KBM-7 (cell line): ENCODE results near the gene CFAP251.
A peak's percentile ranks its signal among the peaks of the same experiment; 100 is the strongest.
"Not testable (repeated sequence)": the region's sequence is repeated elsewhere in the genome, so short reads cannot be mapped to it uniquely, and the experiment has no call there.

Experiments used
- DNase-seq: peaks from one replicate; pipeline ENCODE4 v3.0.0-alpha.2; 2015
- in situ Hi-C: fragments of 300-500 bp; cut with MboI; formaldehyde crosslinking; loops from 2 replicates; pipeline ENCODE4 v1.14.3; 2020; ENCODE audit warnings: low sequenced_read_pairs, low pct_unique_long_range_greater_than_20kb, mixed read lengths

The CFAP251 gene

GRCh38 chr12:121903202-121903601 is 15.2 kb upstream of the CFAP251 start:
- in situ Hi-C loops = no loop called here
- no peak for DNase-seq

DNA sequence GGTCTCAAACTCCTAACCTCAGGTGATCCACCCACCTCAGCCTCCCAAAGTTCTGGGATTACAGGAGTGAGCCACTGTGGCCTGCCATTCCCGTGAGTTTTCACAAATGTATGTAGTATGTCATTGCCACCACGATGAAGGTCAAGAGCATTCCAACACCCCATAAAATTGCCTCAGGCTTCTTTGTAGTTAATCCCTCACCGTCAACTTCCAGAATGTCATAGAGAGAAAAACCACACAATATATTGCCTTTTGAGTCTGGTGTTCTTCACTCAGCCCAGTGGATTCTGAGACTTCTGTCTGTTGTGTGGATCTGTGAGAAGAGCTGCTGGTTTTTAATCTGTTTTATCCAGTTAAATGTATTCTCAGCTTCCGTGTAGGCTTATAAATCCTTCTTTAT is 12.6 kb upstream of the CFAP251 start:
- in situ Hi-C loops = no loop called here

GRCh38 chr12:121908702-121909101 is 9.7 kb upstream of the CFAP251 start:
- in situ Hi-C loops = no loop called here
- DNase-seq = no peak

More for the DNA sequence above, 12.6 kb upstream of the CFAP251 start:
- no peak for DNase-seq

DNA sequence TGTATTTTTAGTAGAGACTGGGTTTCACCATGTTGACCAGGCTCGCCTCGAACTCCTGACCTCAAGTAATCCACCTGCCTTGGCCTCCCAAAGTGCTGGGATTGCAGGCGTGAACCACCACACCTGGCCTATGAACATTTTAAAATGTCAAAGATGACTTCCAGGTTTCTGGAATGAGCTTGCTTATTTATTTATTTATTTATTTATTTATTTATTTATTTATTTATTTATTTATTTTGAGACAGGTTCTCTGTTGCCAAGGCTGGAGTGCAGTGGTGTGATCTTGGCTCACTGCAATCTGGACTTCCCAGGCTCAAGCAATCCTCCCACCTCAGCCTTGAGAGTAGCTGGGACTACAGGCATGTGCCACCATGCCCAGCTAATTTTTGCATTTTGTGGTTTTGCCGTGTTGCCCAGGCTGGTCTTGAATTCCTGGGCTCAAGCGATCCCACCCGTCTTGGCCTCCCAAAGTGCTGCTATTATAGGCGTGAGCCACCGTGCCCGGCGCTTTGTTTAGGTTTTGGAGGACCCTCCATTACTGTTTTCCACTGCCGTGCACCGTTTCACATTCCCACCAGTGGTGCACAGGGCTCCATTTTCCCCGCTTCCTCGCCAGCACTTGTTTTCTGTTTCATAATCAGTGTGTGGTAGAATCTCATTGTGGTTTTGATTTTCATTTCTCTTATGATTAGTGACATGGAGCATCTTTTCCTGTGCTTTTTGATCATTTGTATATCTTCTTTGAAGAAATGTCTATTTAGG is 6.4 kb upstream of the CFAP251 start:
- no peak for DNase-seq
- in situ Hi-C loops = no loop called here

GRCh38 chr12:121915841-121916321 is 2.5 kb upstream of the CFAP251 start:
- no peak for DNase-seq
- in situ Hi-C loops = no loop called here

DNA sequence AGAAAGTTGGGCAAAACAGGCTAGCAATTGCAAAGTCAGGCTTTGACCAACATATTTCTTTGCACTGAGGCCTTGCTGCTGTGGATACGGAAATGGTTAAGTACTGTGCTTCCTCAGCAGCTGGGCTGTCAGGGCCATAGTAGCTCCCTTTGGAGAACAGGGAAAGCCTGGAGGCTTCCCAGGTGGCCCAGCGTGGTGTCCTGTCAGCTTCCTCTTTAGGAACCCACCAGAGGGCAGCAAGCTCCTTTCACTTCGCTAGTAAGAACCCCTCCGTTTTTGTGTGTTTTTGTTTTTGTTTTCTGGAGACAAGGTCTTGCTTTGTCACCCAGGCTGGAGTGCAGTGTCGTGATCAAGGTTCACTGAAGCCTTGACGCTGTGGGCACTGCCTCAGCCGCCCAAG is 1.7 kb upstream of the CFAP251 start:
- in situ Hi-C loops = no loop called here
- peak; percentile 30 for DNase-seq

GRCh38 chr12:121918679-121919038 is 267 bp downstream of the CFAP251 start:
- in situ Hi-C loops = no loop called here

DNA sequence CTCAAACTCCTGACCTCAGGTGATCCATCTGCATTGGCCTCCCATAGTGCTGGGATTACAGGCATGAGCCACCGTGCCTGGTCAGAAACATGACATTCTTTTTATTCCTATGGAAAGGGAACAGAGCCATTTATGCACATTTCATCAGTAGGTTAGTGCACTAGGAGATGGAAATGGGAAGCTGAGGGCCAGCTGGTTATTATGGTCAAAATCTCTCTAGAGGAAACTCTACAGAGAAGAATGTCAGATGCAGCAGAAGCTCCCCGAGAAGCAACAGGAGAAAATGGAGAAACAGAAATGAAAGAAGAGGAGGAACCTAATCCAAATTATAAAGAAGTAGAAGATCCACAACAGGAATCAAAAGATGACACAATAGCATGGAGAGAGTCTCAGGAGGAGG is 2.7 kb downstream of the CFAP251 start:
- peak; percentile 51 for DNase-seq
- in situ Hi-C loops = no loop called here

More at GRCh38 chr12:121918679-121919038, 267 bp downstream of the CFAP251 start:
- DNase-seq = no peak

DNA sequence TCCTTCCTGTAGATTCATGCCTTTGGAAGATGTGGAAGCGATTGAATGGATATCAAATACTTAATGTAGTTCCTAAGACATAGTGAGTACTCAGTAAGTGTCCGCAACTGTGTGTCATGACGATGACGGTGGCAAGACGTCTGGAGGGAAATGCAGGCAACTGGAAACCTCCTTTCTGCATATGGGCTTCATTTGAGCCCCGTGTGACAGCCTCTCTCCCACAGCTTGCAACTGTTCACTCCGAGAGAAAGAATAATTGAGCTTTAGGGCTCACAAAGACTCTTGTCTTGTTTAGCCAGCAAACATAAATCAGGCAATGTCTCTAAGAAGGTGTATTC is 6.9 kb downstream of the CFAP251 start:
- in situ Hi-C loops = no loop called here
- DNase-seq = no peak

- DNase-seq = peak; percentile 91
- in situ Hi-C loops = no loop called here
These were observed 8.7 kb downstream of the CFAP251 start for GRCh38 chr12:121926874-121927706.

DNA sequence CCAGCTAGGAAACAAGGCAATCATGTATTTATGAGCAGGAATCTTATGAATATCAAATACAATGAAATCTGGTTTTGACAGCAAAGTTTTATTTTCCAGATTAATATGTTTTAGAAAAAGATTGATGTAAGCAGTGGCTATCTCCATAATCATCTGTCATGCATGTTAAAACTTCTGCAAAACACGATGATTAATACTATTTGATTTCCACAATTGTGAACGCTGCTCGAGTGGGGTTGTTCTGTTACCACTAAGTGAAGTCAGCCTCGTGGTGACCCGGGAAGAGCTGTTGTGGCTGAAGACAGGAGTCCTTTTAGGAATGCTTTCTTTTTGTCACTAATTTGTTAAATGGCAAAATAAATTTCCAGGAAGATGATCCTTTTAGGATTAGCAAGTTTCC is 9.4 kb downstream of the CFAP251 start:
- in situ Hi-C loops = no loop called here
- DNase-seq = no peak

- DNase-seq, in situ Hi-C loops: not testable (repeated sequence)
These were observed 11.2 kb downstream of the CFAP251 start for GRCh38 chr12:121929545-121929944.

DNA sequence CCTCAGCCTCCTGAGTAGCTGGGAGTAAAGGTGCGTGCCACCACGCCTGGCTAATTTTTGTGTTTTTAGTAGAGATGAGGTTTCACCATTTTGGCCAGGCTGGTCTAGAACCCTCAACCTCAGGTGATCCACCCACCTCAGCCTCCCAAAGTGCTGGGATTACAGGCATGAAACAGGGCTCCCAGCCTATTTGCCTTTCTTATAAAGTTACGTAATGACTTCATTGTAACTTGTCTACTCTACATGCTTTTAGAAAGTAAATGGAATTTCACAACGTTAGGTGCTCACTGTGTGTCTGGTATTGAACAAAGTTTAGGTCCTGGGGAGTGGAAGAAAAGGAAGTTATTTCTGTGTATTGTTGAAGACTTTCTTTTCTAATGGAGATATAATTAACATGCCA is 12.5 kb downstream of the CFAP251 start:
- in situ Hi-C loops = no loop called here
- no peak for DNase-seq

DNA sequence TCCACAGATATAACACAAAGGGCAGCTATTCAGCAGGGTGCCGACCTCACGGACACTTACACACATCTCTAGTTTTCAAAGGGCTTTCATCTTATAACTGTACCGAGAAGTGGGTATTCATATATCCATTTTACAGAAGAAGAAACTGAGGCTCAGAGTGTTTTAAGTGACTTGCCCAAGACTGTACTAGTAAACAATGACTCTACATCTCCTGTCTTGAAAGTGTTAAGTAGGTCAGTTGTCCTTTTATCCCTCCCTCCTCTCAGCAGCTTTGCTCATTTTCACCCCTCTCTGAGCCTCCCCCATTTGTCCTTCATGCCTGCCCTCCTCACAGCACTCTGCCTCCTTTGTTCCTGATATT is 13.8 kb downstream of the CFAP251 start:
- in situ Hi-C loops = no loop called here
- no peak for DNase-seq

- DNase-seq = no peak
- in situ Hi-C loops = no loop called here
These were observed 14.6 kb downstream of the CFAP251 start for GRCh38 chr12:121932914-121933521.

DNA sequence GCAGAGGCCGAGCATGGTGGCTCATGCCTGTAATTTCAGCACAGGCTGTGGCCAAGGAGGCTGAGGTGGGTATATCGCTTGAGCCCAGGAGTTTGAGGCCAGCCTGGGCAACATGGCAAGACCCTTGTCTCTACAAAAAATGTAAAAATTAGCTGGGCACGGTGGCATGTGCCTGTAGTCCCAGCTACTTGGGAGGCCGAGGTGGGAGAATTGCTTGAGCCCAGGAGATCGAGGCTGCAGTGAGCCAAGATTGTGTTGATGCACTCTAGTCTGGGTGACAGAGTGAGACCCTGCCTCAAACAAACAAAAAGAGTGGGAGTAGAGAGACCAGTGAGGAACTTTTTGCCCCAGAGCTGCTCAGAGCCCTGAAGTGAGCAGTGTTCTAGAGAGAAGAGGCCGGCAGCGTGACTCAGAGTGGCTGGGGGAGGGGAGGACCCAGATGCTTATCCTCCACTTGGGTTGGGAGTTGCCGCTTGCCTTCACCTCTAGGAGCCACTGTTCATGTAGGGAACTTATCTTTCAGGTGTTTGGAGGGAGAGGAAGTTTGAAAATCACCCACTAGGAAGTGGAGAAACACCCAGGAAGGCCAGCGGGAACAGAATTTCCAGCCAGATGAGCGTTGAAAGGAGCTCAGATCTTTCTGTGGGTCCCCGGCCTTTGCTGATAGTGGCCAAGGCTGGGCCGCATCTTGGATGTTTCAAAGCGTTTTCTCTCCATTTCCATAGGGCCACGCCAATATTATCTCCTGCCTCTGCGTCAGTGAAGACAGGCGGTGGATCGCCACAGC is 15.3 kb downstream of the CFAP251 start:
- no peak for DNase-seq
- in situ Hi-C loops = no loop called here

GRCh38 chr12:121934309-121934664 is 15.9 kb downstream of the CFAP251 start:
- in situ Hi-C loops = no loop called here

GRCh38 chr12:121937654-121938053 is 19.3 kb downstream of the CFAP251 start:
- in situ Hi-C loops = no loop called here
- no peak for DNase-seq

More at GRCh38 chr12:121934309-121934664, 15.9 kb downstream of the CFAP251 start:
- no peak for DNase-seq

DNA sequence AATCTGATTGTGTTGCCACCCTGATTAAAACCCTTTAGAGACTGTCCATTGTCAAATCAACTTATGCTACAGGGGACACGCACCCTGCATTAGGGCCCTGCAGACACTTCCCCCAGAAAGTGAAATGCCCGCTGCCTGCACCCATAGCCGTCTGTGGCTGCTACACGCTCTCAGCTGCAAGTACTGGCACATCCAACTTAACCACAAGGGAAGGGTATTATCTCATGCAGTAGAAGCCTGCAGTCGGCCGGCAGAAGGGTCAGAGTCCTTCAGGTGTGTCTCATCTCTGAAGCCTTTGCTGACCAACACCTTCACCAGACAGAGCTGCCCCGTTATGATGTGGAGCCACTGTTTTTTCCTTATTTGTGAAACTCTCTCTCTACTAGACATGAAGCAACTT is 20.8 kb downstream of the CFAP251 start:
- no peak for DNase-seq
- in situ Hi-C loops = no loop called here
